Stimulated activated CD8-positive, alpha-beta memory T cell treated with anti-CD3 and anti-CD28 coated beads, Interleukin-12 subunit alpha, Interleukin-12 subunit beta, amount 100 ng/mL, for 24 hours (primary cell): ENCODE results near the gene IFNLR1.

Experiments
- DNase-seq: peaks from one replicate; pipeline ENCODE4 v3.0.0-alpha.2; 2020; ENCODE audit errors: extremely low read depth

The IFNLR1 gene

DNA sequence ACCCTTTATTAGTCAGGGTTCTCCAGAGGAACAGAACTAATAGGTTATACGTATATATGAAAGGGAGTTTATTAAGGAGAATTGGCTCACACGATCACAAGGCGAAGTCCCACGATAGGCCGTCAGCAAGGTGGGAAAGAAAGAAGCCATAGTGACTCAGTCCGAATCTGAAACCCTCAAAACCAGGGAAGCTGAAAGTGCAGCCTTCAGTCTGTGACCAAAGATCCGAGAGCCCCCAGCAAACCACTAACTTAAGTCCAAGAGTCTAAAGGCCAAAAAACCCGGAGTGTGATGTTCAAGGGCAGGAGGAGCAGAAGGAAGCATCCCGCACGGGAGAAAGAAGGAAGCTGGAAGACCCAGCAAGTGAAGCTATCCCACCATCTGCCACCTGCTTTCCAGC is 9.9 kb downstream of the IFNLR1 start:
- no peak for DNase-seq

DNA sequence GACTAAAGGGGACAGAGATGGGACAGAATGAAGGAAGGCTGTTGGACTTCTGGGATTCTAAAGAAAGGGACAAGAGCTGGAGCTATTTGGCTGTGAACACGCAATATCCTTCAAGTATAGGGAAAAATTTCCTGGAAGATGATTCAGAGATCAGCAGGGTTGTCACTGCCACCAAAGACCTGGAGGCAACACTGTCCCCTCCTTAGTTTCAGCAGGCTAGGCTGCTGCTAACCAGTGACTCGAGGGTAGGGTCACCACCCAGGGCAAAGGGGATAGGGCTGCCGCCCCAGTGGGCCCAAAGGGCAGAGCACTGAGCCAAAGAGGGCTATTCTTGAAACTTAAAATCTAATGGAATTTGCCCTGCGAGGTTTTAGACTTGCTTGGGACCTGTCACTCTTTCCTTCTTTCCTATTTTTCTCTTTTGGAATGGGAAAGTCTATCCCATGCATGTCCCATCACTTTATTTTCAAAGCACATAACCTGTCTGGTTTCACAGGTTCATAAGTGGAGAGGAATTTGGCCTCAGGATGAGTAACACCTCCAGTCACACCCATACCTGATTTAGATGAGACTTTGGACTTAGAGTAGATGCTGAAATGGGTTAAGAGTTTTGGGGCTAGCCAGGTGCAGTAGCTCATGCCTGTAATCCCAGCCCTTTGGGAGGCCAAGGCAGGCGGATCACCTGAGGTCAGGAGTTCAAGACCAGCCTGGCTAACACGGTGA is 11.9 kb downstream of the IFNLR1 start:
- no peak for DNase-seq

DNA sequence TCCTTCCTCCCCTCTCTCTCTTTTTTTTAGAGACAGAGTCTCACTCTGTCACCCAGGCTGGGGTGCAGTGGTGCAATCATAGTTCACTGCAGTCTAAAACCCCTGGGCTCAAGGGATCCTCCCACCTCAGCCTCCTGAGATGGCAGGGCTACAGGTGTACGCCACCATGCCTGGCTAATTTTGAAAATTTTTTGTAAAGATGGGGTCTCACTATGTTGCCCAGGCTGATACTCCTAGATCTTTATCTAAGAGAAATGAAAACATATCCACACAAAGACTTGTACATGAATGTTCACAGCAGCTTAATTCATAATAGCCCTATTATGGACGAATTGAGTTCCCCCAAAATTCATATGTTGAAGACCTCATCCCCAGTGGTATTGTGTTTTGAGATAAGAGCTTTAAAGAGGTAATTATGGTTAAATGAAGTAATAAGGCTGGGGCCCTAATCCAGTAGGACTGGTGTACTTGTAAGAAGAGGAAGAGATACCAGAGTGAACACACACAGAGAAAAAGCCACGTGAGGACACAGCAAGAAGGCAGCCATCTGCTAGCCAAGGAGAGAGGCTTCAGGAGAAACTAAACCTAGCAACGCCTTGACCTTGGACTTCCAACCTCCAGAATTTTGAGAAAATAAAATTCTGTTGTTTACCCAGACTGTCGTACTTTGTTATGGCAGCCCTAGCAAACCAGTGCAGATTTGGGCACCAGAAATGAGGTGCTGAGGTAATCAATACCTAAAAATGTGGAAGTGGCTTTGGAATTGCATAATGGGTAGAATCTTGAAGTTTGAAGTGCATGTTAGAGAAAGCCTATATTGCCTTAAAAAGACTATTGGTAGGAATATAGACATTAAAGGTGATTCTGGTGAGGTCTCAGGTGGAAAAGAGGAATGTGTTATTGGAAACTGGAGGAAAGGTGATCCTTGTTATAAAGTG is 13.2 kb downstream of the IFNLR1 start:
- DNase-seq = no peak

DNA sequence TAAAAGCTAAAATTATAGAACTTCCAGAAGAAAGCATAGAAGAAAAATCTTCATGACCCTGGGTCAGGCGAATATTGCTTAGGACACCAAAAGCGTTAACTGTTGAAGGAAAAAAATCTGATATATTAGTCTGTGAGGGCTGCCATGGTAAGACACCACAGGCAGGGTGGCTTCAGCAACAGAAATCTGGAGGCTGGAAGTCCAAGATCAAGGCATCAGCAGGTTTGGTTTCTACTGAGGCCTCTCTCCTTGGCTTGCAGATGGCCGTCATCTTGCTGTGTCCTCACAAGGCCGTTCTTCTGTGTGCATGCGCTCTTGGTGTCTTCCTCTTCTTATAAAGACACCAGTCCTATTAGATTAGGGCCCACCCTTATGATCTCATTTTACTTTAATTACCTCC is 14.5 kb downstream of the IFNLR1 start:
- no peak for DNase-seq

DNA sequence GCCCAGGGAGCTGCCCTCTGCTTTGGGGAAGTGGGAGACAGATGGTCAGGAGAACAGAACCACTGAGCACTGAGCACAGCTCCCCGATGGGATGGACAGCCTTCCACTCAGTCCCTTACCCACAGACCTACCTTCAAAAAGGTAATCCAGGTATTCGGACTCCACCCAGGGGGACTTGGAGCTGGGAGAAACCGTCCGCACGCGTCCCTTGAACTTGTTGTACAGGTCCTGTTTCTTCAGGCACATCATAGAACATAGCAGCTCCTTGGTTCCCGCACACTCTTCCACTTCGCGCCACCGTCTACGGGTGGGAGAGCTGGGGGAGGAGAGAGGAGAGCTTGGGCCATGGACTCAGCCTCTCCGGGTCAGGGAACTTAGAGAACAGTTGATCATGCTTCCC is 17.8 kb downstream of the IFNLR1 start:
- no peak for DNase-seq

DNA sequence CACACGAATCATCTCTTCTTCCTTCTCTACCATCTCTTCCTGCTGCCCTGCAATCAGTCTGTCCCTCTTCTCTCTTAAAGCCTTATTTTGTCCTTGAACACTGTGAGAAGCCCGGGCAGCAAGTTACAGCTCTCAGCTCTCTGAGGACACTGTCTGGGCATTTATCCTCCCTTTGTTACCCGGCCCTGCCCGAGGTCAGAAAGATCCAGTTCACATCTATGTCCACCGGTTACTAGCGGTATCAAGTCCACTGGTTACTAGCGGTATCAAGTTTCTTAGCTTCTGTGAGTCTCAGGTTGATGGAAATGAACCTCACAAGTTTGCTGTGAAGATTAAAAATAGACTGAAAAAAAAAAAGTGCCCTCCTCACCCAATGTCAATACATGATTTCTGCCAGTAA is 18.8 kb downstream of the IFNLR1 start:
- DNase-seq = no peak

DNA sequence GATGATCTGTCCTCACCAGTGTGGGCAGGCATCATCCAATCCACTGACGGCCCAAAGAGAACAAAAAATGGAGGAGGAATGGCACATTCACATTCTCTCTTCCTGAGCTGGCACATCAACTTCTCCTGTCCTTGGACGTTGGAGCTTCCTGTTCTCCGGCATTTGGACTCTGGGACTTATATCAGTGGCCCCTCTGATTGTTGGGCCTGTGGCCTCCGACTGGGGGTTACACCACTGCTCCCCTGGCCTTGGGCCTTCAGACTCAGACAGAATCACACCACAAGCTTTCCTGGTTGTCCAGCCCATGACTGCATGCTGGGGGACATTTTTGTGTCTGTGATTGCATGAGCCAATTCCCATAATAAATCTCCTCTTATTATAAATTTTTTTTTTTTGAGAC is 20.1 kb downstream of the IFNLR1 start:
- DNase-seq = no peak

DNA sequence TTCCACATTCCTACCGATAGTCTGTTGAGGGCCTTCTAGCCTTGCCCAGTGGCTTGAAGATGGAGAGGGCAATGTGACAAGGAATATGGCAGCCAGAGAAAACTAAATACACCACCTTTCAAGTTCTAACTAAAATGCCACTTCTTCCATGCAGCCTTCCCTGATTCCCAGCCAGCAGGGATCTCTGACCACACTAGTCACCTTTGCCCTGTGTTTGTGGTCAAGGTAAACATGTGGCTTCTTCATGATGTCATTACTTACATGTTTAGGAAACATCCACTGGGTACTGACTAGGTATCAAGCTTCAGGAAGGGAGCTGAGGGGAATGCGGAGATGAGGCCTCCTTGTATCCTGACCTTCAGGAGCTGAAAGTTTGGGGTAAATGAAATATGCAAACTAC is 21.6 kb downstream of the IFNLR1 start:
- no peak for DNase-seq

DNA sequence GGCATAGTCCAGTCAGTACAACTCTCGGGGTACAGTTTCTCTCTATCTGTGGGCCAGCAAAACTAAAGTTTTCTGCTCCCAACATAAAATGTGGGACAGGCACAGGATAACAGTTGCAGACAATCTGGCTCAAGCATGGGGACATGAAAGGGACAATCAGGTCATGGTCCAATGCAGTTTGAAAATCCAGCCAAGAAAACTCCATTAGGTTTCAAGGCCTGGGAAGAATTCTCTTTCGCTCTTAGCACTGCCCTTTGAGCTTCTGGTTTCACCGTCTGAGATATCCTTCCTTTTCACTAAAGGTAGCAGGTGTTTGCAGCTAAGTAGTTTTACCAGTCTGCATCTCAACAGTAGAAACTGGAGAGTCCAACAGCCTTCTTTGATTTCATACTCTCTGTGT is 23.1 kb downstream of the IFNLR1 start:
- no peak for DNase-seq

DNA sequence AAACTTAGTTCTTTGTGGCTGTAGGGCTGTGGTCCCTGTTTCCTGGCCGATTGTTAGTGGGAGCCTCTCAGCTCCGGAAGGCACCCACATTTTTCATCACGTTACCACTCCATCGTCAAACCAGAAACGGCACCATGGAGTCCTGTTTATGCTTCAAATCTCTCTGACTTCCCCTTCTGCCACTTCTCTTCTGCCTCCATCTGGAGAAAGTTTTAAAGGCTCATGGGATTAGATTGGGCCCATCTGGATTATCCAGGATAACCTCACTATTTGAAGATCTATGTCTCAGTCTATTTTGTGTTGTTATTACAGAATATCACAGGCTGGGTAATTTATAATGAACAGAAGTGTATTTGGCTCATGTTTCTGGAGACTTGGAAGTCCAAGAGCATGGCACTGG is 24.9 kb downstream of the IFNLR1 start:
- DNase-seq = no peak

DNA sequence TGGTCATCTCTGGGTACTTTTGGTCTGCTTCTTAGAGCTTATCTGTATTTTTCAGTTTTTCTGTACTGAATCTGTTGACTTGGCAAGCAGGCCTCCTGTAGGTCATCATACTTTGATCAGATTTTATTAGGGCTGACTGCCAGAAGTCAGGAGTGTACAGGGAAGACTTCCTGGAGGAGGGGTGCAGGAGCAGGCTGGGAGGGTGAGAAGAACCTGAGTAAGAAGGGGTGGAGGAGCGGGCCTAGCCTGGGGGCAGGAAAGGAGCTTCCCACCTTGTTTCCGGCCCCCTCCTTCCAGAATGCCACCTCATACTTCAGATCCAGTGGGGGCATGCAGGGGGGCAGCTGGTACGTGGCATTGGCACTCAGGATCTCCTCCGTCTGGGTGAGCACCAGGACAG is 25.8 kb downstream of the IFNLR1 start:
- DNase-seq = no peak

DNA sequence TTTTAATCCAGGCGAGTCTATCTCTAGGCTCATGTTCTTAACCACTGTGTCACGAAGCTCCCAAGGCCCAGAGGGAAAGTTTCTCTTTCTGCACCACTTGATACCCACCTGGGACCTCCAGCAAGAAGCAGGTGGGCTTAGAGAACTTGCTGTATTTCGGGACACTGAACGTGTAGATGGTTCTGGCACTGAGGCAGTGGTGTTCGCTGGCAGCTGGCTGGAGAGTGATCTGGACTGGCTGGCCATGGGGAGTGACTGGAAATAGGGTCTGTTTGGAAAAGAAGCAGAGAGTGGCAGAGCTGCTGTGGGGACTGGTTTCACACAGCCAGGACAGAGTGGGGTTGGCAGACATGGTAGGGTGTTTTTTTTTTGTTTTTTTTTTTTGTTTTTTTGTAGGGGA is 27.7 kb downstream of the IFNLR1 start:
- no peak for DNase-seq

DNA sequence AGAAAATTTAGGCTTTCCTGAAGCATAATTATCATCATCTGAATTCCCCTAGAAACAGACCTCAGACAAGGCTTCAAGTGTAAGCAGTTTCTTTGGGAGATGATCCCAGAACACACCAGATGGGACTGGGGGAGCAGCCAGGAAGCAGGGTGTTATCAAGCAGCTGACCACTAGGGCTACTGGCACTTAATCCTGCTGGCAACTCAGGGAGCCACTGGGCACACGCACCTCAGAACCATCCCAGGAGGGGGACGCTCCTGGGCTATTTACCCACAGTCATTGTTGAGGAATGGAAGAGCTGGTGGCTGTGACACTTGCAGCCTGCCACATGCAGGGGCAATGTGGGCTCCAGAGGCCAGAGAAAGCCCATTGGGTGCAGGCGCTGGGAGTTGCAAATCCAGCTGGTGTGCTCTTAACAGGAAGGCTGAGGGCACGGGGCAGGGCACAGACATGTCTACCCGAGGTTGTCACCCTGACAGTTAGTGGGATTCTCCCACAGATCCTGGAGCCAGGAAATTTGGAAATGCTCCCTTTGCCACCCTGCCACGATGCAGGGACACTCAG is 29.1 kb downstream of the IFNLR1 start:
- DNase-seq = no peak

DNA sequence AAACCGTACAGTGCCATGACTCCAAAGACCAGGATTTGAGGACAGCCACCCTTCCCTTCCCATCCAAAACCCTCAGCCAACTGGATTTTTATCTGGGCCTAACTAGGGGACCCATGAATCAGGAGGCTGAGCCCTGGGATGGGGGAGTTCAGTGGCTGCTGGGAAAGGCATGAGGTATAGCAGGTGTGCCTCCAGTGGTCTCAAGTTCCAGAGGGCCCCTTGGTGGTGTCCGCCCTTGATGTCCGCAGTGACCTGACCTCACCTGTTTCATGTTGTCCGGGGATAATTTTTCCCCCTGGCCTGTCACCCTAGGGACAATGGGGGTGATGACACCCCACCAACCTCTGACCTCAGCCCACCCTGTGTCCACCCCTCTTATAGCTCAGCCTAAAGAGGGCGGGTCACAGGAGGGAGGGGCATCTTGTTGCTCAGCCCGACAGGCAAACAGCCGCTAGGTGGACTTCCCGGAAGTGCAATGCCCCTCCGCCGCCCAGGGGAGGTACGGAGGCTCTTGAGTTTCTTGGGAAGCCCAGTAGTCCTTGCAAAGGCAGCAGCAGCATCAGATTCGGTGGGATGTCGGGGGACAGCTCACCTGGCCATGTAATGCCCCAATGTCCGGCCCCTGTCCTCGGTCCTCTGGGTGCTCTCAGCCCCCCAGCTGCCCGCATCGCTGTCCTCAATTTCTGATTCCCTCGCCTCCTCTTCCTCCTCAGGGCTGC is 30.4 kb downstream of the IFNLR1 start:
- DNase-seq = no peak

DNA sequence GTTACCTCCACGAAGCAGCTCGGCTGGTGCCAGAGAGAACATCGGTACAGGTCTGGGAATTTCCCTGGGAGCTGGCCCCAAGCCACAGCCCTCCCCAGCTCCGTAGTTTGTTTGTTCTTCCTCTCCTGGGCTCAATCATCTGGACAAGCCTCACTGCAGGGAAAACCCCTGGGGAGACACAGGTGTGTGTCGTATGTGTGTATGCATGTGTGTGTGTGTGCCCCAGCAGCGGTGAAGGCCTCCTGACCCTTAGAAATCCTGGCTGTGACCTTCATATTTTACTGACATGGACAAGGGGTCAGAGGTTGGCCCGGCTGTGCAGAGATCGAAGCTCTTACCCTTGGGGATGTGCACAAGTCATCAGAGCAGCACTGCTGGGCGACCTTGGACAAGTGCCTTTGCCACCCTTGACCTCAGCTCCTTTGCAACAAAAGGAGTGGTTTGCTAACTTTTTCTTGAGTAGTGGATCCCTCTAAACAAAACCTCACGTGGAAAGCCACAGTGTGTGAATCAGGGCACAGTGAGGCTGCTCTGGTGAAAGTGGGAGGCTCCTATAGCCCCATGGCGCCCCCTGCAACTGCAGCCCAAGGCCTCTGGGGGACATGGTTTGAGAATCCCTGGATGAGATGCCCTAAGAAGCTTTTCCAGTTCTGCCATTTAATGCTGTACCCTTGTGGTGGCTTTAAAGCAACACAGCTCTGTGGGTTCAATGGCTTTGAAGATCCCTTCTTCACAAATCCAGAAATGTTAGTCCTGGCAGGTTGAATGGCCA is 31.9 kb downstream of the IFNLR1 start:
- no peak for DNase-seq

DNA sequence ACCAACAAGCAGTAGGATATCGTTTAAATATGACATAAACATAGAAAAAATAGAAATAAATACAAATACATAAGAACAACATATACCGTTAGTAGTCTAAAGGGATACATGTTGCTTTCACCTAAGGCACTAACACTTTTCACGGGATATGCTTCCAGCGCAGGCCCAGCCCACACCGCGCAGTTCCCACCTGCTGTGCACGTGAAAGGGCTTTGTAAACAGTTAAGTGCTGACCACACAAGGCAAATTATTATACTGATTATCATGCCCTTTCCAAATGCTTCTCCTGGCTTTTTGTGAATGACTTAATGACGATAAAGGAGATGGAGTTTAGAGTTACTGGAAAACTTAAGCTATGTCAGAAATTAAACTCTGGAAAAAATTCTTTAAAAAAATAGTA is 32.9 kb downstream of the IFNLR1 start:
- DNase-seq = no peak

DNA sequence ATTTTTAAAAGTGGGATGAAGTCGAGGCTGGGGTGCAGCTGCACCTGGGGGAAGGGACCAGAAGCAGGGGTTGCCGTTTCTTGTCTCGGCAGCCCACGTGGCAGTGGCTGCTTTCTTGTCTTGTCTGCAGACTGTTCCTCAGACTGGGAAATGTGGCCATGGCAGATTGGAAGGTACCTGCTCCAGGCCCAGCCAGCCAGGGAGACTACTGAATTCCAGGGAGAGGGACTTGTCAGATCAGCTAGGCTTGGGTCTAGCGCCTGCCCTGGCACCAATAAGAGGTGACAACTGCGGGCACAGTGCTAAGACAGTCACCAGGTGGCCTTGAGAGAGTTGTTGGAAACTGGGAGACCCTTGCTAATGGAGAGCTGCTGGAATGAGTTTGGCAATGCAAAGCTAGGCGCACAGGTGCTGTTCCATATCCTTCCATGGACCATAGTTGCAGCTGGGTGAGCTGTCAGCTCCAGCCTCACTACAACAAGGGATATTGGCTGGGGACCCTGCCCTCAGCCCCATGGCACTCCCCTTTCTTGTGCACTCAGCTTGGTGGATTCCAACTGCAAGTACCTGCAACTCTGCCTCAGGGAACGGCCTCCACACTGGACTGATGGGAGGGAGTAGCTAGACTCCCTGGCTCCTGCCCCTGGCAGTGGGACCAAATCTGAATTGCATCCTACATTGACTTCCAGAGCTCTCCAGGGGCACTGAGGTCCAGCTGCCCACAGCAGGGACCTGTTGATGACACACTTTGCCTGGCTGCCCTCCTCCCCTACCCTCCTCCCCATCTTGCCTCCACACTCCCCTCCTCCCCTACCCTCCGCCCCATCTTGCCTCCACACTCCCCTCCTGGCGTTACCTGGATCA is 34.2 kb downstream of the IFNLR1 start:
- DNase-seq = no peak

DNA sequence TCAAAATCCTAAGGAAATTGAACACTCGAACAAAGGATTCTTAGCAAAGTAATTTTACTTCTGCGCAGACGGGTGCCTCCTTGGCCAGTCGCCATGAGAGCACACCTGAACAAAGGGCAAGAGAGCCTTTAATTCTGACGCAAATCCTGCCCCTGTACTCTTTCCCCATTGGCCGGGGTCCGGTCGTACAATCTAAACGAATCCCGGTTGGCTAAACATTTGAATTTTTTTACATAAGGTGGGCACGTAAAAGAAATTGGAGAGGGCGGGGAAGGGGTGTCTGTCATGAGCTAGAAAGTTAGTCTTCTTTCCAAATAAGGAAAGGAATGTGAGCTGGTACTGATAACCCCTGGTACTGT is 35.9 kb downstream of the IFNLR1 start:
- no peak for DNase-seq

DNA sequence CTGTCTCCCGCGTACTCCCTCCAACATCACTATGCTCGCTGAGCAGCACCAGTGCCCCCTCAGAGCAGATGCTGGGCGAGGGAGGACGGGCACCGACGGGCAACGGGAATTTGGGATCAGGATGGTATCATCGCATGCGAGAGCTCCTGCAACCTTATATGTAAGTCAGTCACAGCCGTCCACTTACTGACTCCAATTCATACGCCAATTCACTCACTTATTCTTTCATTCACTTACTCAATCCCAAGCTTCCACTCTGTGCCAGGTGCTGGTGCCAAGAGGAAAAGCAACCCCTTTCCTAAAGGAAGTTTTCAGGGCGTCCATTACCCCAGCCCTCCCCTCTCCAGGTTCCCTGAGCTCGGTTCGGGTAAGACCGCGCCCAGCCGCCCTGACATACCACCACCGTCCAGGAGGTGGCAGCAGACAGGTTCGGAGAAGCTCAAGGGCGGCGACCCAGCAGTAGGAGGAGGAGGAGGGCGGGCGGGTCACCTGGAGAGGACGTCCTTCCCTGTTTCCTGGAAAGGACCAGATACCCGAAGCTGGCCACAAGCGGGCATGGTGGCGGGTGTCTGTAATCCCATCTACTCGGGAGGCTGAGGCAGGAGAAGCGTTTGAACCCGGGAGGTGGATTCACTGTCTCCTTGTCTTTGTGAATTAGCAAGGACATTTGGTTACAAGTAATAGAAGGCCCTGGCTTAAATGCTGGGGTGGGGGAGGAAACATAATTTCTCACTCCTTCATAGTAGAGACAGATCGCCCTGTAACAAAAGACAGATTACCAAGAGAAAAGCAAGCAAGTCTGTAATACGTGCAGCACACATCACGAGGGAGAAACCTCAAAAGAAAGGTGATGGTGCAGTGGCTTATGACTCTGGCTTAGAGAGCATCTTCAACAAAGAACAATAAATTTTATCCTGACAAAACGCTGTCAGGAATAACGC is 36.6 kb downstream of the IFNLR1 start:
- DNase-seq = peak; percentile 62

DNA sequence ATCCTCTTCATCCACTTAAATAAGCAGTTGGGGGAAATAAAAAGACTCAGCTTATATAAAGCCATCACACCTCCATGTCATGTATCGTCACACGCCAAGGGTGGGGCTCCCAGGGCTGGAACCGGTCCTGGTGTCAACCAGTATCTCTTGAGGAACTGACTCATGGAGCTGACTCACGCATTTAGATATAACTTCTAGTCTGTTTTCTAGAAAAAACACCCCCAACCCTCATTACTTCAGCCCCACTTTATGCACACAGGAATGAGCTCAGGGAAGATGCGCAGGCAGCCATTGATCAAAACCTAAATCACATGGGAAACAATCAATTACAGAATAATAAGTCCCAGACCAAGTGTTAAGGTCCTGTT is 37.2 kb downstream of the IFNLR1 start:
- DNase-seq = peak; percentile 22
